GM10266 (cell line): ENCODE data around the gene TNP2.

Experiments used
- DNase-seq: peaks from one replicate; pipeline ENCODE4 v3.0.0; 2012; ENCODE audit errors: extremely low spot score
- TF ChIP-seq, protein P1 (sequence below): IDR thresholded peaks from 2 replicates; pipeline ENCODE4 v1.5.1; 2012; ENCODE audit warnings: mild to moderate bottlenecking, low read depth; ENCODE audit not compliant: control insufficient read depth, insufficient read depth; ENCODE audit errors: missing control alignments

Gene TNP2

DNA sequence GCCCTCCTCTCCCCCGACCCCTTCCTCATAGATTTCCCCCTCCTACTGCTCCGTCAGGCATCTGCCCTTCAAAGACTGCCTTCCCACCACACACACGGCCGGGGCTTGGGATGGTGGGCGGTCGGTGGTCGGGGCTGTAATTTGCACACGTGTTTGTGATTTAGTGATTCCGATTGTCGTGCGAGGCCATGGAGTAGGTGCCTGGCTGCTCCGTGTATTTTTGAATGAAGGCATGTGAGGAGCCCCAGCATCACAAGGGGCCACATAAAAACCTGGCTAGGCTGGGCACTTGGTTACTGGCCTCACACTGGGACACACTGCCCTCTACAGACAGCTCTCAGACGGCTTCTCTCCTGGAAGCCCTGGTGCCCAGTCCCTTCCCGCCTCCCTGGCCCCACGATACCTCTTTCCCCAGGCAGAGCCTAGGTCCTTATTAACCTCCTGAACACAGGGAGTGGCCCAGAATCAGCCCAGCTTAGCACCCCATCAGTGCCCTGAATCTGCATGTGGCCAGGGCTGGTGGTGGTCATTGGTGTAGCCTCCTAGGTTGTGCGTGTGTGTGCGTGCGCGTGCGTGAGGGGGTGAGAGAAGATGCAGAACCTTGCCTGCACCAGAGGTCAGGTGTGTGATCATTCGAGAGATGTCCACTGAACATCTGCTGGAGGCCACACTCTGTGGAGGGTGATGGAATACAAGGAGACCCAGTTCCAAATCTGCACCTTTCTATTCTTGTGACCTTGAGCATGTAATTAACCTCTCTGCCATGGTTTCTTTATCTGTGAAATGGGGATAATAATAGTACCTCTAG, 11.8 kb downstream of the TNP2 start:
- peak; percentile 78 for DNase-seq
- TF ChIP-seq, protein P1, sequence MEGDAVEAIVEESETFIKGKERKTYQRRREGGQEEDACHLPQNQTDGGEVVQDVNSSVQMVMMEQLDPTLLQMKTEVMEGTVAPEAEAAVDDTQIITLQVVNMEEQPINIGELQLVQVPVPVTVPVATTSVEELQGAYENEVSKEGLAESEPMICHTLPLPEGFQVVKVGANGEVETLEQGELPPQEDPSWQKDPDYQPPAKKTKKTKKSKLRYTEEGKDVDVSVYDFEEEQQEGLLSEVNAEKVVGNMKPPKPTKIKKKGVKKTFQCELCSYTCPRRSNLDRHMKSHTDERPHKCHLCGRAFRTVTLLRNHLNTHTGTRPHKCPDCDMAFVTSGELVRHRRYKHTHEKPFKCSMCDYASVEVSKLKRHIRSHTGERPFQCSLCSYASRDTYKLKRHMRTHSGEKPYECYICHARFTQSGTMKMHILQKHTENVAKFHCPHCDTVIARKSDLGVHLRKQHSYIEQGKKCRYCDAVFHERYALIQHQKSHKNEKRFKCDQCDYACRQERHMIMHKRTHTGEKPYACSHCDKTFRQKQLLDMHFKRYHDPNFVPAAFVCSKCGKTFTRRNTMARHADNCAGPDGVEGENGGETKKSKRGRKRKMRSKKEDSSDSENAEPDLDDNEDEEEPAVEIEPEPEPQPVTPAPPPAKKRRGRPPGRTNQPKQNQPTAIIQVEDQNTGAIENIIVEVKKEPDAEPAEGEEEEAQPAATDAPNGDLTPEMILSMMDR, result peak; percentile 83

DNA sequence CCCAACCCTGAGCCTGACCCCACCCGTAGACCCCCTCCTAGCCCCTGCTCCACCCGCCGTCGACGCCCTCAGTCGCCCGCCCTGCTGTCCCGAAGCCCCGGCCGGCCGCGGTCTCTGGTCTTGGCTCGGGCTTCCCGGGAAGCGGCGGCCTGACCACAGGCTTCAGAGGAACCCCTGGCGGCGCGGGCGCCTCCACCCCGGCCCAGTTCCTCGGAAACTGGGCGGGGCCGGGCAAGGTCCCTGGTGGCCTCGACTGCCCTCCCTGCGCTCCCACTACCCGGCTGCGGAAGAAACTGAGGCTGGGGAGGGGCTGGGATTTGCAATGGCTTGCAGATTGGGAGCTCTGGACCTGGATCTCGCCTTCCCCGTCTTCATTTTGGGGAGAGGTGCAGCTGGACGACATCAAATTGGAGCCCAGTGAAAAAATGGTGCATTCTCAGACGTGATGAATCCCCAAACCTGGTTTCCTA, 12.4 kb downstream of the TNP2 start:
- TF ChIP-seq, protein P1, result no peak
- no peak for DNase-seq

DNA sequence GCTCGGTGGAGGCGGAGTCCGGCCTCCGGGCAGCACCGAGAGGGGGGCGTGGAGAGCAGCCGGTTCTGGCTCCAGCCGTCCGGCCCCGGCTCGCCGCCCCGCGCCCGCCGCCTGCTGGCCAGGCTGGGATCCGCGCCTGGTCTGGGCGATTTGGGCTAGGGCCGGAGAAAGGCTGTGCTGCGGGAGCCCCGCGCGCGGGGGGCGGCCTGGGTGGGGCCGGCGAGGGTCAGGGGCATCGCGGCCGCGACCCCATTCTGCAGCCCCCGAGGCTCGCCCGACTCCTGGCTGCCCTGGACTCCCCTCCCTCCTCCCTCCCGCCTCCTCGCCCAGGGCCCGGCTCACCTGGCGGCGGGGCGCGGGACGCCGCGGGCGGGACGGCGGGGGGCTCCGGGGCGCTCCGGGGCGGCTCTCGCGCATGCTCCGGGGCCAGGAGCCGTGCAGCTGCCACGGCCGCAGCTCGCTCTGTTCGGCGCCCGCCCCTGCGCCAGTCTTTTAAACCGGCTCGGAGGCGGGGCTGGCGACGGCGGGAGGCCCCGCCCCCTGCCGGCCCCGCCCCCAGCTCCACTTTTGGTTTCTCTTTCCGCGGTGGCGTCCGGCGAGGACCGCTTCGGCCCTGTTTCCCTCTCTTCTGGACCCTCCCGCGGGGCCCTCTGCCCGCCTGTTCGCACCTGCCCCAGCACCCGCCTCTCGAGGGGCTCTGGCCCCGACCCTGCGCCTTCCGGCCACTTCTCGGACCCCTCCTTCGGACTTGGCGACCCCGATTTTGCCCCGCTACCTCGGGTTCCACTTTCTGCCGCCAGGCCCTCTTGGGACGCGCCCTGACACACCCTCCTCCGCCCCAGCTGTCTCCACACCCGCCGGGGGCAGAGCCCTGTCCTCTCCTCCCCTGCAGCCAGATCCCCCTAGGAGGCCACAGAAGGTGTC, 13.1 kb downstream of the TNP2 start, which contains the start of gene SOCS1:
SOCS1 (minus strand) TSS at position 468 of the 924 bp plus-strand sequence. CDS start 726 bp downstream, outside the sequence.
- peak; percentile 95 for DNase-seq
- TF ChIP-seq, protein P1, result peak; percentile 94

DNA sequence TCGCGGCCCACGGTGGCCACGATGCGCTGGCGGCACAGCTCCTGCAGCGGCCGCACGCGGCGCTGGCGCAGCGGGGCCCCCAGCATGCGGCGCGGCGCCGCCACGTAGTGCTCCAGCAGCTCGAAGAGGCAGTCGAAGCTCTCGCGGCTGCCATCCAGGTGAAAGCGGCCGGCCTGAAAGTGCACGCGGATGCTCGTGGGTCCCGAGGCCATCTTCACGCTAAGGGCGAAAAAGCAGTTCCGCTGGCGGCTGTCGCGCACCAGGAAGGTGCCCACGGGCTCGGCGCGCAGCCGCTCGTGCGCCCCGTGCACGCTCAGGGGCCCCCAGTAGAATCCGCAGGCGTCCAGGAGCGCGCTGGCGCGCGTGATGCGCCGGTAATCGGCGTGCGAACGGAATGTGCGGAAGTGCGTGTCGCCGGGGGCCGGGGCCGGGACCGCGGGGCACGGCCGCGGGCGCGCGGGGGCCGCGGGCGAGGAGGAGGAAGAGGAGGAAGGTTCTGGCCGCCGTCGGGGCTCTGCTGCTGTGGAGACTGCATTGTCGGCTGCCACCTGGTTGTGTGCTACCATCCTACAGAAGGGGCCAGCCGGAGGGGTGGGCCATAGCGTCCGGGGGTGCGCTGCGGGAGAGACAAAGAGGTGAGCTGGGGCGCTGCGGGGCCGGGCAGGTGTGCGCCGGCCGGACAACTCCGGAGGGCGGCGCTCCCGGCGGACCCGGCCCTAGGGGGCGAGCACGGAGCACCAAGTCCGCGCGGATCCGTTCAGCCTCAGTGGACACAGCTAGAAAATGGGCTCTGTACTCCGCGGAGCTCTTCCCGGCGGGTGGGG, 14.0 kb downstream of the TNP2 start:
- TF ChIP-seq, protein P1, result peak; percentile 40
- peak; percentile 70 for DNase-seq

DNA sequence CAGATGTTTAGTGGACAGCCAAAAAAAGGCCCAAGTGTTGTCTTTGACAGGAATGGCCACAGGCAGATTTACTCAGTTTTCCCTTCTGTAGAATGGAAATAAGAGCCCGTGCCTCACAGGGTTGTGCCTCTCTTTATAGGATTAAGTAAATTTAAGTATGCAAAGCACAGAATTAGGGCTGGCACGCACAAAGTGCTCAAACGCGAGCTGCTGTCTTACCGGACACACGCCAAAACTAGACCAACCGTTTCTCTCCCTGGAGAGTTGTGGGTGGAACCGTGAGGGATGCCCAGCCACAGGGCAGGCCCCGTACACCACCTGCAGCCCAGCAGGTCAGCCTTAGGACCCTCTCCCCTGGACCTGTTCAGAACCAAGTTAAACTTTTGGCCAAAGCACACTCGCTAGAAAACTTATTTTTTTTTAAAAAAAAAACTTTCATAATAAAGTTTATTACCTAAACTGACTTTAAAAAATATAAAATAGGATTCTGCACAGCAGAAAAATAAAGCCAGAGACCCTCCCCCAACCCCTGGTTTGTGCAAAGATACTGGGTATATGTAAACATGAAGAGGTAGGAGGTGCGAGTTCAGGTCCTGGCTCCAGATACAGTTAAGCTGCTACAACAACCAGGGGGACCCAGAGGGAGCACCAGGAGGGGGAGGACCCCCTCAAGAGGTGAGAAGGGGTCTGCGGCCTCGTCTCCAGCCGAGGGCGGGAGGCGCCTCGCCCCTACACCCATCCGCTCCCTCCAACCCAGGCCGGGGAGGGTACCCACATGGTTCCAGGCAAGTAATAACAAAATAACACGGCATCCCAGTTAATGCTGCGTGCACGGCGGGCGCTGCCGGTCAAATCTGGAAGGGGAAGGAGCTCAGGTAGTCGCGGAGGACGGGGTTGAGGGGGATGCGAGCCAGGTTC, 14.9 kb downstream of the TNP2 start:
- DNase-seq, result peak; percentile 60
- TF ChIP-seq, protein P1, result no peak
